HCT116 (cell line): Measurements from ENCODE around the gene SLC8A1. TPM values are rescaled to one million over a fixed set of nuclear protein-coding genes. Genes with fewer than 3 reads are reported as not detected.

Source experiments
- ATAC-seq: fragments of 200-7000 bp; cut with Tn5 transposase; 2 replicates; pipeline ENCODE4 v1.9.1; 2020; ENCODE audit warnings: mild to moderate bottlenecking, moderate library complexity
- BruUV-seq: library from RNA; stranded (reverse); fragments of 400-500 nt; replicated peaks from 2 replicates; lab custom pipeline; 2021; lab: Mats Ljungman, UMichigan
- CTCF ChIA-PET: fragments of 300-600 bp; sonication (Branson Sonifier 250); formaldehyde crosslinking; loops from one replicate; lab custom pipeline; 2021; ENCODE audit warnings: antibody characterized with exemption; lab: Charles Lee
- POLR2A ChIA-PET: fragments of 300-600, 350-600 bp; sonication (Branson Sonifier 250); formaldehyde crosslinking; loops from one replicate; lab custom pipeline; 2021; ENCODE audit warnings: antibody characterized with exemption; lab: Charles Lee
- RAD21 ChIA-PET, 2 experiments: fragments of 300-600 bp; sonication (Branson Sonifier 250); formaldehyde crosslinking; loops; one replicate each; lab custom pipeline; 2023; ENCODE audit warnings: low total read pairs in 2 of 2; ENCODE audit not compliant: uncharacterized antibody in 2 of 2, unreplicated experiment in 2 of 2, low non-redundant PET in 1 of 2; lab: Charles Lee
- DNase-seq: peaks from one replicate; pipeline ENCODE4 v3.0.0-alpha.2; 2010; ENCODE audit warnings: low read depth, low spot score
- H2AFZ ChIP-seq: fragments of 200-600 bp; shearing (Covaris generic), sonication (generic); 2 replicates; pipeline ENCODE4 v1.6.1; 2017; ENCODE audit warnings: low read depth, mixed run types, mixed read lengths, antibody characterized with exemption, low read length; ENCODE audit not compliant: poor library complexity, severe bottlenecking
- H3K27ac ChIP-seq: 2 replicates; pipeline ENCODE4 v1.5.1; 2012; ENCODE audit warnings: low read depth, low read length
- H3K27me3 ChIP-seq: fragments of 200-600 bp; sonication (generic); 2 replicates; pipeline ENCODE4 v1.6.1; 2016; ENCODE audit warnings: mixed run types, low read length, mixed read lengths; ENCODE audit not compliant: insufficient read depth
- H3K36me3 ChIP-seq, 2 experiments: fragments of 200-500 bp in 1 of 2; fragments of 200-600 bp in 1 of 2; sonication (Bioruptor generic) in 1 of 2; sonication (generic) in 1 of 2; 2 replicates each; pipeline versions ENCODE4 v1.5.1 to v1.6.1; 2014 to 2016; ENCODE audit warnings: low read length in 2 of 2, inconsistent platforms in 1 of 2, mixed read lengths in 1 of 2, mixed run types in 1 of 2; ENCODE audit not compliant: insufficient read depth in 2 of 2, control insufficient read depth in 1 of 2
- H3K4me1 ChIP-seq, 2 experiments: fragments of 200-600 bp in 1 of 2; sonication (generic) in 1 of 2; 2 replicates each; pipeline versions ENCODE4 v1.5.1 to v1.6.1; 2012 to 2017; ENCODE audit warnings: low read length in 2 of 2, inconsistent platforms in 1 of 2, mild to moderate bottlenecking in 1 of 2, mixed read lengths in 1 of 2, mixed run types in 1 of 2, moderate library complexity in 1 of 2; ENCODE audit not compliant: insufficient read depth in 2 of 2, control insufficient read depth in 1 of 2
- H3K4me2 ChIP-seq: fragments of 200-600 bp; sonication (generic); 2 replicates; pipeline ENCODE4 v1.6.1; 2017; ENCODE audit warnings: mixed run types, low read length, mixed read lengths
- H3K4me3 ChIP-seq, 2 experiments: fragments of 200-600 bp in 1 of 2; sonication (generic) in 1 of 2; replicated peaks in 1 of 2; 2 replicates each; pipeline ENCODE4 v1.5.1; 2011 to 2016; ENCODE audit warnings: low read length in 2 of 2, control low read depth in 1 of 2, low read depth in 1 of 2, mild to moderate bottlenecking in 1 of 2, mixed read lengths in 1 of 2, mixed run types in 1 of 2
- H3K79me2 ChIP-seq: fragments of 200-600 bp; sonication (generic); 2 replicates; pipeline ENCODE4 v1.6.1; 2017; ENCODE audit warnings: mild to moderate bottlenecking, mixed run types, low read length, moderate library complexity, mixed read lengths; ENCODE audit not compliant: insufficient read depth
- H3K9ac ChIP-seq: fragments of 200-600 bp; sonication (generic); 2 replicates; pipeline ENCODE4 v1.6.1; 2016; ENCODE audit warnings: low read length, mixed read lengths
- H3K9me2 ChIP-seq: fragments of 200-600 bp; sonication (generic), shearing (Covaris generic); 2 replicates; pipeline ENCODE4 v1.6.1; 2017; ENCODE audit warnings: mixed run types, mild to moderate bottlenecking, moderate library complexity; ENCODE audit not compliant: insufficient read depth
- H3K9me3 ChIP-seq, 2 experiments: fragments of 200-500 bp in 1 of 2; fragments of 200-600 bp in 1 of 2; sonication (Bioruptor generic) in 1 of 2; sonication (generic) in 1 of 2; 2 replicates each; pipeline ENCODE4 v1.6.1; 2014 to 2017; ENCODE audit warnings: low read length in 2 of 2, mixed read lengths in 2 of 2, inconsistent platforms in 1 of 2, low read depth in 1 of 2, mild to moderate bottlenecking in 1 of 2, mixed run types in 1 of 2, moderate library complexity in 1 of 2; ENCODE audit not compliant: control insufficient read depth in 1 of 2, insufficient read depth in 1 of 2
- H4K20me1 ChIP-seq: fragments of 200-600 bp; sonication (generic), shearing (Covaris generic); 2 replicates; pipeline ENCODE4 v1.6.1; 2017; ENCODE audit warnings: mixed run types, mild to moderate bottlenecking, moderate library complexity; ENCODE audit not compliant: insufficient read depth
- CBX3 ChIP-seq: IDR thresholded peaks from 2 replicates; pipeline ENCODE4 v1.6.1; 2012; ENCODE audit warnings: low read depth
- CEBPB ChIP-seq: IDR thresholded peaks from 2 replicates; pipeline ENCODE4 v1.6.1; 2012; ENCODE audit warnings: low read depth
- CTCF ChIP-seq, 3 experiments: fragments of 200-600 bp in 1 of 3; sonication (generic) in 1 of 3; IDR thresholded peaks in 2 of 3; conservative IDR thresholded peaks in 1 of 3; 2 replicates each; pipeline ENCODE4 v1.5.1; 2012 to 2017; ENCODE audit warnings: low read depth in 2 of 3, low read length in 2 of 3, antibody characterized with exemption in 1 of 3, borderline replicate concordance in 1 of 3, control low read depth in 1 of 3, mild to moderate bottlenecking in 1 of 3, mixed read lengths in 1 of 3, mixed run types in 1 of 3, moderate library complexity in 1 of 3; ENCODE audit not compliant: insufficient read depth in 1 of 3
- EGR1 ChIP-seq: IDR thresholded peaks from 2 replicates; pipeline ENCODE4 v1.6.1; 2012; ENCODE audit warnings: low read depth
- ELF1 ChIP-seq: IDR thresholded peaks from 2 replicates; pipeline ENCODE4 v1.6.1; 2012; ENCODE audit warnings: low read depth, borderline replicate concordance
- EZH2 ChIP-seq: fragments of 200-600 bp; sonication (generic); IDR thresholded peaks from 2 replicates; pipeline ENCODE4 v1.6.1; 2017; ENCODE audit warnings: antibody characterized with exemption, mixed run types
- EZH2phosphoT487 ChIP-seq: fragments of 200-600 bp; IDR thresholded peaks from 2 replicates; pipeline ENCODE4 v1.6.1; 2018; ENCODE audit warnings: antibody characterized with exemption, borderline replicate concordance
- FOSL1 ChIP-seq: IDR thresholded peaks from 2 replicates; pipeline ENCODE4 v1.6.1; 2012; ENCODE audit warnings: low read depth
- JUND ChIP-seq: IDR thresholded peaks from 2 replicates; pipeline ENCODE4 v1.6.1; 2012
- POLR2A ChIP-seq: IDR thresholded peaks from 2 replicates; pipeline ENCODE4 v1.7.0; 2011; ENCODE audit warnings: borderline replicate concordance; ENCODE audit not compliant: insufficient read depth, insufficient read length; ENCODE audit errors: extremely low read depth
- POLR2AphosphoS5 ChIP-seq: IDR thresholded peaks from 2 replicates; pipeline ENCODE4 v1.6.1; 2011; ENCODE audit warnings: mild to moderate bottlenecking, low read depth, low read length, moderate library complexity
- RAD21 ChIP-seq: IDR thresholded peaks from 2 replicates; pipeline ENCODE4 v1.6.1; 2012; ENCODE audit warnings: low read depth, mild to moderate bottlenecking
- REST ChIP-seq: IDR thresholded peaks from 2 replicates; pipeline ENCODE4 v1.6.1; 2012; ENCODE audit warnings: low read depth
- SRF ChIP-seq: IDR thresholded peaks from 2 replicates; pipeline ENCODE4 v1.6.1; 2012; ENCODE audit warnings: low read depth
- TCF7L2 ChIP-seq: IDR thresholded peaks from 2 replicates; pipeline ENCODE4 v1.7.0; 2011; ENCODE audit warnings: borderline replicate concordance, inconsistent platforms; ENCODE audit not compliant: insufficient read depth, insufficient read length; ENCODE audit errors: extremely low read depth
- YY1 ChIP-seq: IDR thresholded peaks from 2 replicates; pipeline ENCODE4 v1.6.1; 2011; ENCODE audit warnings: low read length, low read depth, moderate library complexity, mild to moderate bottlenecking; ENCODE audit not compliant: insufficient replicate concordance; ENCODE audit errors: extremely low read depth
- ZBTB33 ChIP-seq: IDR thresholded peaks from 2 replicates; pipeline ENCODE4 v1.6.1; 2011; ENCODE audit warnings: mild to moderate bottlenecking, low read length, moderate library complexity; ENCODE audit not compliant: insufficient replicate concordance; ENCODE audit errors: extremely low read depth
- ZFX ChIP-seq: fragments of 450-650 bp; IDR thresholded peaks from 2 replicates; pipeline ENCODE4 v1.6.1; 2017
- ZNF274 ChIP-seq: fragments of 200-500 bp; sonication (Bioruptor generic); IDR thresholded peaks from 2 replicates; pipeline ENCODE4 v1.6.1; 2014; ENCODE audit warnings: mild to moderate bottlenecking, low read depth, low read length, inconsistent platforms
- intact Hi-C: fragments of 100-400 bp; cut with micrococcal nuclease; formaldehyde crosslinking; loops from 2 replicates; pipeline ENCODE4 v1.10.0; 2022
- total RNA-seq: library from RNA; stranded (reverse); gene quantifications from one replicate; pipeline ENCODE4 v1.2.1, GENCODE V29; 2021; ENCODE audit not compliant: unreplicated experiment
- TF ChIP-seq, protein P1 (sequence below): IDR thresholded peaks from 2 replicates; pipeline ENCODE4 v1.6.1; 2012

SLC8A1 gene
- total RNA-seq, 1 experiment from 2014 or later: 0.07 TPM

- intact Hi-C loops: no loop called here
- no peaks in the 10 kb centered on the region for H3K9me2 ChIP-seq
- H4K20me1 ChIP-seq: no peaks in the 10 kb centered on the region
- H3K27ac ChIP-seq: no peak overlapping the region
- no peak overlapping the region for H3K4me3 ChIP-seq
- H3K9me3 ChIP-seq: no peaks in the 10 kb centered on the region
- H2AFZ ChIP-seq: no peak overlapping the region
- ChIA-PET RAD21 (no interaction called here), POLR2A (no interaction called here), CTCF (no interaction called here)
- BruUV-seq: no TSS peak
- no peak overlapping the region for H3K9ac ChIP-seq
- H3K4me2 ChIP-seq: no peak overlapping the region
- DNase-seq: no peak
- TF ChIP-seq CBX3 (no peak), EZH2 (no peak), POLR2A (no peak), CEBPB (no peak), ZFX (no peak), ELF1 (no peak), SRF (no peak), EZH2phosphoT487 (no peak), TCF7L2 (no peak), YY1 (no peak), FOSL1 (no peak), RAD21 (no peak), JUND (no peak), POLR2AphosphoS5 (no peak), EGR1 (no peak), ZBTB33 (no peak), ZNF274 (no peak), CTCF (IDR thresholded peaks at IDR 0.05 in 2 of 3, conservative IDR thresholded peaks at IDR 0.05 in 1 of 3; ENCODE audit: borderline replicate concordance in 1 of 3, insufficient read depth in 1 of 3, low read depth in 2 of 3, low read length in 2 of 3) (no peak), REST (no peak)
- TF ChIP-seq, protein P1, sequence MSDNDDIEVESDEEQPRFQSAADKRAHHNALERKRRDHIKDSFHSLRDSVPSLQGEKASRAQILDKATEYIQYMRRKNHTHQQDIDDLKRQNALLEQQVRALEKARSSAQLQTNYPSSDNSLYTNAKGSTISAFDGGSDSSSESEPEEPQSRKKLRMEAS: no peak
- no peaks in the 10 kb centered on the region for H3K79me2 ChIP-seq
- H3K27me3 ChIP-seq: no peaks in the 10 kb centered on the region
- H3K36me3 ChIP-seq: no peaks in the 10 kb centered on the region
- ATAC-seq: no peak
- H3K4me1 ChIP-seq: no peaks in the 10 kb centered on the region
Measured at GRCh38 chr2:40418614-40419363, 33.1 kb downstream of the SLC8A1 start.
